ENCODE measurements around the gene ELF2. TPM values are rescaled to one million over a fixed set of nuclear protein-coding genes. Genes with fewer than 3 reads are reported as not detected.

The ELF2 gene
- total and polyA plus RNA-seq, 2 of the 8 experiments (the other 6 are each of a cell fraction or from before 2014, with no cell fraction given), result 21.1 to 44.3 TPM

GRCh38 chr4:139014371-139015268 lies 162.4 kb downstream of the ELF2 start (continued):
- TF ChIP-seq JUN (IDR thresholded peaks at IDR 0.05; ENCODE audit: low read depth, low read length) (peak; percentile 62; the same call in 1 of the 2 replicates), TBP (IDR thresholded peaks at IDR 0.05; ENCODE audit: low read depth, low read length) (no peak), BACH1 (IDR thresholded peaks at IDR 0.05; ENCODE audit: low read length) (0 out of 2 replicates have a peak, but pooled peaks have one; percentile 7), MAX (IDR thresholded peaks at IDR 0.05) (no peak), SIRT6 (IDR thresholded peaks at IDR 0.05; ENCODE audit: low read length) (no peak), KDM4A (IDR thresholded peaks at IDR 0.05; ENCODE audit: low read depth, low read length, severe bottlenecking) (no peak), MAFK (IDR thresholded peaks at IDR 0.05; ENCODE audit: low read depth, low read length) (0 out of 2 replicates have a peak, but pooled peaks have one; percentile 34)
